Stimulated activated CD8-positive, alpha-beta memory T cell treated with anti-CD3 and anti-CD28 coated beads, Interleukin-15, amount 100 ng/mL, for 48 hours (primary cell): ENCODE measurements around the gene SLC25A33.
A peak's percentile ranks its signal among the peaks of the same experiment; 100 is the strongest.

ENCODE experiments used
- DNase-seq, 2 donors: peaks; one replicate each; pipeline ENCODE4 v3.0.0-alpha.2; 2020; ENCODE audit warnings: low read depth in 2 of 2

The SLC25A33 gene

GRCh38 chr1:9600861-9601834, 61.9 kb downstream of the SLC25A33 start:
- DNase-seq = no peak

- no peak for DNase-seq
These were observed 62.9 kb downstream of the SLC25A33 start for GRCh38 chr1:9601942-9602793.

GRCh38 chr1:9602794-9603167, 63.5 kb downstream of the SLC25A33 start:
- no peak for DNase-seq

GRCh38 chr1:9603307-9603706, 64.0 kb downstream of the SLC25A33 start:
- DNase-seq = no peak

- no peak for DNase-seq
These were observed 64.8 kb downstream of the SLC25A33 start for GRCh38 chr1:9603766-9604753.

GRCh38 chr1:9604836-9605235, 65.6 kb downstream of the SLC25A33 start:
- no peak for DNase-seq

GRCh38 chr1:9605946-9606455, 66.7 kb downstream of the SLC25A33 start:
- no peak for DNase-seq

GRCh38 chr1:9606458-9606857, 67.2 kb downstream of the SLC25A33 start:
- no peak for DNase-seq

GRCh38 chr1:9606948-9607347, 67.7 kb downstream of the SLC25A33 start:
- no peak for DNase-seq

GRCh38 chr1:9607352-9607751, 68.1 kb downstream of the SLC25A33 start:
- no peak for DNase-seq

- DNase-seq = no peak
These were observed 70.7 kb downstream of the SLC25A33 start for GRCh38 chr1:9609998-9610397.

- DNase-seq = no peak
These were observed 71.3 kb downstream of the SLC25A33 start for GRCh38 chr1:9610548-9610947.

GRCh38 chr1:9611716-9612115, 72.5 kb downstream of the SLC25A33 start:
- DNase-seq = no peak

- DNase-seq = no peak
These were observed 73.0 kb downstream of the SLC25A33 start for GRCh38 chr1:9612162-9612845.

- DNase-seq = no peak
These were observed 73.8 kb downstream of the SLC25A33 start for GRCh38 chr1:9612871-9613624.

- no peak for DNase-seq
These were observed 74.5 kb downstream of the SLC25A33 start for GRCh38 chr1:9613625-9614299.

GRCh38 chr1:9615316-9616063, 76.2 kb downstream of the SLC25A33 start:
- DNase-seq = peak in 1 of 2 donors; percentile 30

GRCh38 chr1:9618909-9619679, 79.8 kb downstream of the SLC25A33 start:
- DNase-seq = no peak
